Esophagus squamous epithelium (tissue), 4 donors: ENCODE measurements around the gene VAV3.

ENCODE experiments used
- POLR2A ChIP-seq, 4 donors: fragments of 450-650 bp; IDR thresholded peaks; one replicate each; pipeline ENCODE4 v1.6.1; 2017; ENCODE audit warnings: antibody characterized with exemption in 4 of 4, mild to moderate bottlenecking in 4 of 4, moderate library complexity in 3 of 4
- TF ChIP-seq, protein P1 (sequence below), 6 experiments: fragments of 450-650 bp in 4 of 6; fragments of 200-600 bp in 2 of 6; sonication (generic) in 2 of 6; IDR thresholded peaks; one replicate each; pipeline ENCODE4 v1.5.1; 2016 to 2019; ENCODE audit warnings: antibody characterized with exemption in 6 of 6, mild to moderate bottlenecking in 4 of 6, moderate library complexity in 4 of 6

DNA sequence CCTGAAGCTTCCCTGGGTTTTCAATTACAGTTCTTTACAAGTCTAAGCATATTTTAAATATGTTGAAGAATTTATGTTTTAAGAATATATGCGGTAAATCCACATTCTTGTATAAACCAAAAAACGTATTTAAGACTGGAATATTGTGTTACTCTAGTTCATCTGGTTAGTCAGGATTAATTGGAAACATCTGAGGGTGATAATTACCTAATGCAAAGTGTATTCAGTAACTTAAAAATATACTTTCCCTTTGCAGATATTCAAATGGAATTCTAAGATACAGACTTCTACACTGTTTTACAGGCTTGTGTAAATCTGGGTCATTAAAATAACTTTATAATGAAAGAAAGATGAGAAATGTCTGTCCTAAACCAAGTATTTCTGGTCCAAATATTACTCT lies 302.0 kb downstream of the VAV3 start:
- TF ChIP-seq, protein P1, sequence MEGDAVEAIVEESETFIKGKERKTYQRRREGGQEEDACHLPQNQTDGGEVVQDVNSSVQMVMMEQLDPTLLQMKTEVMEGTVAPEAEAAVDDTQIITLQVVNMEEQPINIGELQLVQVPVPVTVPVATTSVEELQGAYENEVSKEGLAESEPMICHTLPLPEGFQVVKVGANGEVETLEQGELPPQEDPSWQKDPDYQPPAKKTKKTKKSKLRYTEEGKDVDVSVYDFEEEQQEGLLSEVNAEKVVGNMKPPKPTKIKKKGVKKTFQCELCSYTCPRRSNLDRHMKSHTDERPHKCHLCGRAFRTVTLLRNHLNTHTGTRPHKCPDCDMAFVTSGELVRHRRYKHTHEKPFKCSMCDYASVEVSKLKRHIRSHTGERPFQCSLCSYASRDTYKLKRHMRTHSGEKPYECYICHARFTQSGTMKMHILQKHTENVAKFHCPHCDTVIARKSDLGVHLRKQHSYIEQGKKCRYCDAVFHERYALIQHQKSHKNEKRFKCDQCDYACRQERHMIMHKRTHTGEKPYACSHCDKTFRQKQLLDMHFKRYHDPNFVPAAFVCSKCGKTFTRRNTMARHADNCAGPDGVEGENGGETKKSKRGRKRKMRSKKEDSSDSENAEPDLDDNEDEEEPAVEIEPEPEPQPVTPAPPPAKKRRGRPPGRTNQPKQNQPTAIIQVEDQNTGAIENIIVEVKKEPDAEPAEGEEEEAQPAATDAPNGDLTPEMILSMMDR (IDR thresholded peaks at IDR 0.05): no peak
- no peak for TF ChIP-seq POLR2A (IDR thresholded peaks at IDR 0.05)
